Ecto neural progenitor cell (in vitro differentiated cells): ENCODE results near the gene DHRS13.

ENCODE experiments used
- DNase-seq: peaks from one replicate; pipeline ENCODE4 v3.0.0-alpha.2; 2018; ENCODE audit warnings: low spot score

Gene DHRS13, protein sequence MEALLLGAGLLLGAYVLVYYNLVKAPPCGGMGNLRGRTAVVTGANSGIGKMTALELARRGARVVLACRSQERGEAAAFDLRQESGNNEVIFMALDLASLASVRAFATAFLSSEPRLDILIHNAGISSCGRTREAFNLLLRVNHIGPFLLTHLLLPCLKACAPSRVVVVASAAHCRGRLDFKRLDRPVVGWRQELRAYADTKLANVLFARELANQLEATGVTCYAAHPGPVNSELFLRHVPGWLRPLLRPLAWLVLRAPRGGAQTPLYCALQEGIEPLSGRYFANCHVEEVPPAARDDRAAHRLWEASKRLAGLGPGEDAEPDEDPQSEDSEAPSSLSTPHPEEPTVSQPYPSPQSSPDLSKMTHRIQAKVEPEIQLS

DNA sequence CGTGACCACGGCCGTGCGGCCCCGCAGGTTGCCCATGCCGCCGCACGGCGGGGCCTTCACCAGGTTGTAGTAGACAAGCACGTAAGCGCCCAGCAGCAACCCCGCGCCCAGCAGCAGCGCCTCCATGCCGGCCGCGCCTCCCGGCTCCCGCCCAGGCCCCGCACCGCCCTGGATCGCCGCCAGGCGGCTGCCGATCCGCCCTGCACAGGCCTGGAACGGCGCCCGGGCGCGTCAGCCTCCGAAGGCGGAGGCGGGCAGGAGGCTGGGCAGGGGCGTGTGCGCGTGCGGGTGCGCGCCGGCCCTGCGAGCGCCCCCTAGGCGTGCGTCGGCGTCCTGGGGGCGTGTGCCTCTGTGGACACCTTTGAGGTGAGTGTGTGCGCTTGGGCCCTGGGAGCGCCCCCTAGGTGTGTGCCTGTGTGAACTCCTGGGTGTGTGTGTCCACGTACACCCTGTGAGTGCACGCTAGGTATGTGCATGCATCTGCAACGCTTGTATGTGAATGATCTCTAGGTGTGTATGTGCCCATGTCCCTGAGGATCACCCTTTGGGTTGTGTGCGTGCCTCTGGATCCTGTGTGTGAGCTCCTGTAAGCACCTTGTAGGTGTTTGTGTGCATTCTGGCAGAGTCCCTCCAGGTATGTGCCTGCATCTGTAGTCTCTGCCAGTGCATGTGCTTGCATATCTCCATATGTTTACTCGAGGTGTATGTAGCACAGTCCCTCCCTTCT is at the start of gene DHRS13:
Gene DHRS13, minus strand, starts transcription at position 261 of the 727 bp plus-strand sequence. Its CDS starts 135 bp downstream, at position 126.
- DNase-seq, result peak; percentile 98

- peak; percentile 96 for DNase-seq
These were observed 49.4 kb upstream of the DHRS13 start for GRCh38 chr17:28951991-28952975.

GRCh38 chr17:28951428-28951990 is 48.6 kb upstream of the DHRS13 start, which contains the start of gene PHF12:
TSS of gene PHF12 (minus strand) at chr17:28951518. CDS start at chr17:28950960, 558 bp downstream.
- peak; percentile 100 for DNase-seq

GRCh38 chr17:28950752-28951427 is 48.0 kb upstream of the DHRS13 start:
- DNase-seq, result no peak

DNA sequence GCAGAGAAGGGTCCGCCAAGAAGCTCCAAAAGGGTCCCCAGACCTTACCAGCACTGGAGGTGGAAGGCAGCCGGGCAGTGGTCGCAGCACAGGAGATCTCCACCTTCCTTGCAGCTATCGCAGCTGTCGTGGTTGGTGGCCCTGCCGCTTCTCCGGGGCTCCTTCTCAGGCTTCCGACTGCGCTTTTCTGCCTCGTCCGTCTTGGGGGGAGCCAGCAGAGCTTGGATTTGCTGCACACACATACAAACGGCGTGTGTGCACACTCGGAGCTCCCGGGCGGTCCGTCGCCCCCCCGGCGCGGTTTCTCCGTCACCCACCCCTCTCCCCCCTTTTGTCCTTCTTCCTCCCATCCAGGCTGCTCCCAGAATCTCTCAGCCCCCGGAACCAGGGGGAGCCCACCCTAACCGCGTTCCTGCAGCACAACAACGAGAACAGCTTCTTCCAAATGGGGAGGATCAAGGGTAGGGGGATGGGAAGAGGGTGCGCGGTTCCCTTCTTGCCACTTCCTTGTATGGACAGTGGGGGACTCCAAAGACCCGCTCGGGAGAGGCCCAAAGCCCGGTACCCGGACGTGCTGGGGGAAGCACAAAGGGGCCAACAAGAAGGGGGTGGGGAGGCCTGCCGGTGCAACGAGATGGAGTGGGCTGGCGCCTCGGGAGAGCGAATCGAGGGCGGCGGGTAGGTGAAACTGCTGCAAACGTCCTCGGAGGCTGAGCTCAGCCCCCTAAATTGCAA is 47.3 kb upstream of the DHRS13 start:
- peak; percentile 82 for DNase-seq

DNA sequence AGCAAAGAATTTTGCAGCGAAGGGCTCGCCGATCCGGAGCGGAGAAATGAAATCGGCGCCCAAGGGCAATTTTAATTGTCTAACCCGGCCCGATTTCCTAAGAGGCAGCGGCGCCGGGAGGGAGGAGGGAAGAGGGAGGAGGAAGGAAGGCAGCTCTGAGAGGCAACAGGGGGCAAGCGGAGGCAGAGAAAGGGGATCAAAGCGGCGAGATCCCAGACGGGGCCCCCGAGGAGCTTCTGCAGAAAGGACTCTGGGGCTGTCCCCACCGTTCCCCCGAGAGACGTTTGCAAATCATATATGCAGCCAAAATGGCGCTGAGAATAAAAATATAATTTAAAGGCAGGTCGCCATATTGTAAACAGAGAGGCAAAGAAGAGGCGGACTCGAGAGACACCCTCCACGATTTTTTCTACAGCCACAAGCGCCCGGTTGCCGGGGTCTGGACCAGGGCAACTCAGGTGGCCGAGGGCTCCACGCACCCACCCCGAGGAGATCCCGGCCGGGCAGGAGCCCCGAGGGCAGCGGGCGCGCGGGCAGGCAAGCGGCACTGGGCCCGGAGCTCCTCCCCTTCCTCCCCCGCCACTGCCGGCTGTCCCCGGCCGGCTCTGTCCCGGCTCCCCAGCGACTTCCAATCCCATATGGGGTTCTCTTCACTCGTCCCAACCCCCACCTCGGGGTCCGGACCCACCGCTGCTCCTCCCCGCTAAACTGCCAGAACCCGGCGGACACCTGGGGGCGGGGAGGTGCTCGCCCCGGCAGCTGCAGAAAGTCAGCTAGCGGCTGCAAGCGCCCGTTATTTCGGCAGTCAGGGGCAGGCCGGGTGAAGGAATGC is 46.5 kb upstream of the DHRS13 start:
- DNase-seq, result peak; percentile 82

DNA sequence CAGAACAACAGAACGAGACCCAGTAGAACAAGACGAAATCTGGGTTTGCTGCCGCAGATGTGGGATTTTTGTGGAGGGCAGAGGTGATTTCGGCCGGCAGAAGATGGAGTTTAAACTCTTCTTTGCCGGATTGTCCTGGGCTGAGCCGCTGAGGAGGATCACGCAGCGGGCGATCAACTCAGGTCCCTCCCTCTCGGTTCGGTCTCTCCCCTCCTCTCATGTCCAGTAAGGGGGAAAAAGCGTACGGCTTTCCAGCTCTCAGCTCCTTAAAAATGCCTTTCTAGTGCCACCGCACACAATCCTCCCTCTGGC is 46.0 kb upstream of the DHRS13 start:
- peak; percentile 88 for DNase-seq

- no peak for DNase-seq
These were observed 45.5 kb upstream of the DHRS13 start for GRCh38 chr17:28948342-28948741.

DNA sequence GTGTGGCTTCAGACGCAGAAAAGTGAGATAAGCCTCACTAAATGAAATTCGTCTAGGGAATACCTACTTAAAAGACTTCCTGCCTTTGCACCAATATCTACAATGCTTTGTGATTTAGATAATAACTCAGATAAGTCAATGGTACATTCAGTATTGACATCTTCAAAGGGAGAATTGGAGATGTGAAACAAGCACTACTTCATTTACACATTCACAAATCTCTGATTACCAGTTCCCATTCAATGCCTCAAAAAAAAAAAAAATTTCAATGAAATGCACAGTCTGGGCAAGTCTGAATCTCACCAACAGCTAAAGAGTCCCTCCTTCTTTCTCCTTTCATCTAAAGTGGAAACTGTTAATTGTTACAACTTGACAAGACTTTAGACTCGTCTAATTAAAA is 44.8 kb upstream of the DHRS13 start:
- DNase-seq, result no peak

- DNase-seq, result no peak
These were observed 43.4 kb upstream of the DHRS13 start for GRCh38 chr17:28946239-28946638.

GRCh38 chr17:28944862-28945741 is 42.2 kb upstream of the DHRS13 start:
- no peak for DNase-seq

DNA sequence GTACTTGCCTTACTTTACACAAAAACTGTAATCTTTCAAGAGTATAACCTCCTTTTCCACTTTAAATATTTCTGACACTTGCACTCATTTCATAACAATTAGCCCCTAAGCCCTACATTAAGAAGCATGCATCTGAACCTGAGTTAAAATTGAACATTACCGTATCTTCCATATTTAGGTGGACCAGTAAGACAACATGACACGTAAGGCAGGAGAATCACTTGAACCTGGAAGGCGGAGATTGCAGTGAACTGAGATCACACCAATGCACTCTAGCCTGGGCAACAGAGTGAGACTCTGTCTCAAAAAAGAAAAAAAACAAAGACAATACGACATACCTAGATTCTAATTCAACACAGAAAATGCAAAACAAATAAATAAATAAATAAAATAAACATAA is 41.5 kb upstream of the DHRS13 start:
- no peak for DNase-seq

GRCh38 chr17:28942925-28943324 is 40.0 kb upstream of the DHRS13 start:
- DNase-seq, result no peak

DNA sequence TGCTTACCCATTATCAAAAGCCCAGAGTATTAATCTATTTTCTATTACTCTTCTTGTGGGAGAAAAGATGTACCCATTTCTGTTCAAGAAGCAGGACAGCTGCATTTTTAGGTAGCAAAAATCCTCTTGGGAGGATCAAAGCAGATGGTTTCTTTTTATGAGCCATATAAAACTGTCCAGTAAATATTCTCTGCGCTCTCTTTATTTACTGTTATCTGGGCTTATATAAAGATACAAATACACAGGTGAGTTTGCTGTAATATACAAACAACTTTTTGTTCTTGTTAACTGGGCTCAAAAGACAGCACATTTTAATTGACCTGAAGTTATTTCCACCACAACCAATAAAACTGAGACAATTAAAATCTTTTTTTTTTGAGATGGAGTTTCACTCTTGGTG is 38.4 kb upstream of the DHRS13 start:
- no peak for DNase-seq

DNA sequence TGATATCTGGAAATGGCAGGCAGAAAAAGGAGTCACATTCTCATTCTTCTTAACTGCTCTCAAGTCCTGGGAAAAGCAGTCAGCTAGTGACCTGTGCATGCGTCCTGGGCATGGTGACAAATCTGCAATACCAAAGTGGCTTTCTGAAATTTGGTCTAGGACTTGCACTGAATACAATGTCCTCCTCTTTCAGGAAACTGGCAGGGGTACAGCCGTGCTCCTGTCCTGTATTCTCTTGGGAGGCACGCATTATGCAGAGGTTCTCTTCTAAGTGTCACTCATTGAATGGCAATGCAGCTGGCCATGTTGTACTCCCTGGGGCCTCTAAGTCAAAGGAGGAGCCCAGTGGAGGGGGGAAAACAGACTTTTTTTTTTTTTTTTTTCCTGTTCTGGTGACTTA is 37.8 kb upstream of the DHRS13 start:
- DNase-seq, result no peak

GRCh38 chr17:28940142-28940541 is 37.3 kb upstream of the DHRS13 start:
- no peak for DNase-seq

DNA sequence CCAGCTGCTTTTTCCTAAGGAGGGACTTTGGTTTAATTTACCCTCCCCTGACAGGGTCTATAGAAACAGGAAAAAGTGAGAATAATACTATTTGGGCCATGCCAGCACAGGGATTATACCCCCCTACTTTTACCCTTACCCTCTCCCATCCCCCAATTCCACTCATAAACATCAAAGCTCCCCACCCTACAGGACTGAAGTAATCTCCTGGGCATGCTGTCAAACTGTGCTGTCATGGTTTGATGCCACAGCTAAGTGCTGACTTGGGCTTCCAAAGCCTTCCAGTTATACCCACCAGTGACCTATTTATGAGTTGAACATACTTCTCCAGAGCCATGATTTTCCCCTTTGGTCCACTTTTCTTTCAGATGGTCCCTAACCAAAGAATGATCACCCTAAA is 35.7 kb upstream of the DHRS13 start:
- DNase-seq, result no peak

GRCh38 chr17:28937044-28937729 is 34.3 kb upstream of the DHRS13 start:
- no peak for DNase-seq
